ENCODE data around the gene BUB3. TPM values are rescaled to one million over a fixed set of nuclear protein-coding genes. Genes with fewer than 3 reads are reported as not detected.

Gene BUB3
- total and polyA plus RNA-seq, 2 of the 8 experiments (the other 6 are each of a cell fraction or from before 2014, with no cell fraction given): 183 to 207 TPM

- TF ChIP-seq NANOG (IDR thresholded peaks at IDR 0.05; ENCODE audit: insufficient read depth, low read depth, low read length, poor library complexity, severe bottlenecking) (no peak), CHD7 (IDR thresholded peaks at IDR 0.05; ENCODE audit: insufficient replicate concordance, low read length) (no peak), SIN3A (conservative IDR thresholded peaks at IDR 0.05 in 1 of 2, IDR thresholded peaks at IDR 0.05 in 1 of 2; ENCODE audit: low read depth in 1 of 2, low read length in 2 of 2) (no peak), BCL11A (IDR thresholded peaks at IDR 0.05; ENCODE audit: low read depth in 2 of 2, low read length in 2 of 2) (no peak)
These were observed 20.5 kb upstream of the BUB3 start (continued) for GRCh38 chr10:123133541-123134342.

Measured in H1 (cell line).